OCI-LY1 (cell line): ENCODE measurements around the gene SPDYE3.

Experiments
- EZH2 ChIP-seq: fragments of 200-600 bp; sonication (generic), shearing (Covaris generic); IDR thresholded peaks from 2 replicates; pipeline ENCODE4 v1.8.0; 2017; ENCODE audit warnings: borderline replicate concordance, mixed run types, mild to moderate bottlenecking, antibody characterized with exemption, low read length, moderate library complexity, mixed read lengths
- TF ChIP-seq, protein P1 (sequence below): fragments of 200-600 bp; sonication (generic), shearing (Covaris generic); IDR thresholded peaks from 2 replicates; pipeline ENCODE4 v1.5.1; 2017; ENCODE audit warnings: mild to moderate bottlenecking, antibody characterized with exemption, low read length, moderate library complexity, mixed read lengths

DNA sequence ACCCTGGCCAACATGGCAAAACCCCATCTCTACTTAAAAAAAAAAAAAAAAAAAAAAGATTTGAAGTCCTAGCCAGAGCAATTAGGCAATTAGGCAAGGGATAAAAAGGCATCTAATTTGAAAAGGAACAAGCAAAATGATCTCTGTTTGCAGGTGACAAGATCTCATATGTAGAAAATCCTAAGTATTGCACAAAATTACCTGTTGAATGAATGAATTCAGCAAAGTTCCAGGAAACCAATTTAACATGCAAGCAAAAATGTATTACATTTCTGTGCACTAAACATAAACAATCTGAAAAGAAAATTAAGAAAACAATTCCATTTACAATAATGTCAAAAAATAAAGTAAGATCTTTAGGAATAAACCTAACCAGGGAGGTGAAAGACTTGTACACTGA lies 55.6 kb downstream of the SPDYE3 start:
- TF ChIP-seq, protein P1, sequence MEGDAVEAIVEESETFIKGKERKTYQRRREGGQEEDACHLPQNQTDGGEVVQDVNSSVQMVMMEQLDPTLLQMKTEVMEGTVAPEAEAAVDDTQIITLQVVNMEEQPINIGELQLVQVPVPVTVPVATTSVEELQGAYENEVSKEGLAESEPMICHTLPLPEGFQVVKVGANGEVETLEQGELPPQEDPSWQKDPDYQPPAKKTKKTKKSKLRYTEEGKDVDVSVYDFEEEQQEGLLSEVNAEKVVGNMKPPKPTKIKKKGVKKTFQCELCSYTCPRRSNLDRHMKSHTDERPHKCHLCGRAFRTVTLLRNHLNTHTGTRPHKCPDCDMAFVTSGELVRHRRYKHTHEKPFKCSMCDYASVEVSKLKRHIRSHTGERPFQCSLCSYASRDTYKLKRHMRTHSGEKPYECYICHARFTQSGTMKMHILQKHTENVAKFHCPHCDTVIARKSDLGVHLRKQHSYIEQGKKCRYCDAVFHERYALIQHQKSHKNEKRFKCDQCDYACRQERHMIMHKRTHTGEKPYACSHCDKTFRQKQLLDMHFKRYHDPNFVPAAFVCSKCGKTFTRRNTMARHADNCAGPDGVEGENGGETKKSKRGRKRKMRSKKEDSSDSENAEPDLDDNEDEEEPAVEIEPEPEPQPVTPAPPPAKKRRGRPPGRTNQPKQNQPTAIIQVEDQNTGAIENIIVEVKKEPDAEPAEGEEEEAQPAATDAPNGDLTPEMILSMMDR = no peak
- TF ChIP-seq EZH2 = no peak
